HG02973 (cell line): ENCODE results near the gene COMMD4.

Experiments
- ATAC-seq: cut with Tn5 transposase; IDR thresholded peaks from one replicate; pipeline ENCODE4 v1.9.1; 2021; ENCODE audit warnings: moderate library complexity; ENCODE audit not compliant: unreplicated experiment

COMMD4 gene

GRCh38 chr15:75355369-75355768 is 19.5 kb downstream of the COMMD4 start:
- no peak for ATAC-seq

GRCh38 chr15:75356006-75356405 is 20.1 kb downstream of the COMMD4 start:
- no peak for ATAC-seq

GRCh38 chr15:75356517-75356916 is 20.7 kb downstream of the COMMD4 start:
- no peak for ATAC-seq

GRCh38 chr15:75357976-75358673 is 22.3 kb downstream of the COMMD4 start:
- no peak for ATAC-seq

- no peak for ATAC-seq
Measured at GRCh38 chr15:75358771-75359536, 23.1 kb downstream of the COMMD4 start.

GRCh38 chr15:75359537-75360250 is 23.8 kb downstream of the COMMD4 start:
- ATAC-seq, result no peak

GRCh38 chr15:75360391-75360790 is 24.5 kb downstream of the COMMD4 start:
- ATAC-seq, result no peak

GRCh38 chr15:75360856-75361255 is 25.0 kb downstream of the COMMD4 start:
- no peak for ATAC-seq

GRCh38 chr15:75361361-75361988 is 25.6 kb downstream of the COMMD4 start:
- ATAC-seq, result no peak

- ATAC-seq, result no peak
Measured at GRCh38 chr15:75361989-75362641, 26.3 kb downstream of the COMMD4 start.

- no peak for ATAC-seq
Measured at GRCh38 chr15:75362642-75363249, 26.9 kb downstream of the COMMD4 start.

- ATAC-seq, result no peak
Measured at GRCh38 chr15:75363786-75364185, 27.9 kb downstream of the COMMD4 start.

GRCh38 chr15:75364881-75365280 is 29.0 kb downstream of the COMMD4 start:
- ATAC-seq, result no peak

GRCh38 chr15:75366163-75366562 is 30.3 kb downstream of the COMMD4 start:
- no peak for ATAC-seq

GRCh38 chr15:75367006-75367405 is 31.1 kb downstream of the COMMD4 start:
- no peak for ATAC-seq

GRCh38 chr15:75367406-75367912 is 31.6 kb downstream of the COMMD4 start:
- ATAC-seq, result no peak

GRCh38 chr15:75367913-75368688 is 32.2 kb downstream of the COMMD4 start, which contains the start of gene MAN2C1:
Gene MAN2C1 (minus strand): TSS chr15:75368607. CDS start chr15:75368583, 24 bp downstream.
- peak; percentile 81 for ATAC-seq

GRCh38 chr15:75368689-75369239 is 32.9 kb downstream of the COMMD4 start:
- no peak for ATAC-seq
